Measurements from ENCODE around the gene KRTAP10-8.

KRTAP10-8 gene

DNA sequence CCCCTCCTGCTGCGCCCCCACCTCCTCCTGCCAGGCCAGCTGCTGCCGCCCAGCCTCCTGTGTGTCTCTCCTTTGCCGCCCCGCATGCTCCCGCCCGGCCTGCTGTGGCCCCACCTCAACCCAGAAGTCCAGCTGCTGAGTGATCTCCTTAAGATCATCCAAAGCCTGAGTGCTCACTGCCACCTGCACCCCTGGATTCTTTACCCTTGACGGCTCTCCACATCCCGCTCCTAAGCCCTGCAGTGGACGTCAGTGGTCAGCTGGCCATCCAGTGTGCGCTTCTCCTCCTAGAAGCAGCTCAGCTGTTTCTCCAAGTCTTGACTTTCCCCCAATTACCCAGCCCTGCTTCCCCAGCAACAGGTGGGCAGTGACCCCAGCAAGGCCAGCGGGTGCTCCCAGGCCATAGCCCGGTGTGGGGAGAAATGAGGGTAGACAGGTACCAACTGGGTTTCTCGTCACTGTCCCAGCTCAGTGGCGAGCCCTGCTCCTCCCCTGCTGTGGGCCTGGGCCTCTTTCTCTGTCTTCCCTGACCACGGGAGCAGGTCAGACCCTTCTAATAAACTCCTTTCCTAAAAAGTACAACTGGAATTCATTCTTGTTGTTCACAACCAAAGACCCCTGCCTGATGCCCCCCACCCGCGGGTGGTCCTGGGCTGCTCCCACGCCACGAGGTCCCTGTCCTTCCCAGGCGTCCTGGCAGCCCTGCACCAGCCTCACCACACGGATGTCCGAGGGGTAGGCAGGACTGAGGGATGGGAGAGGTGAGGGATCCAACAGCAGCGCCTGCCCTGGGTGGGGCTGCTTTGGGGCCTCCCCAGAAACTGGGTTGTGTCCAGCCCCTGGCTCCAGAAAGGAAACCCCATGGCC lies 10.1 kb upstream of the KRTAP10-8 start:
- in situ Hi-C loops (cut with HindIII; ENCODE audit: low pct_ligation_motif_present, low sequenced_read_pairs) = no loop called here
- DNase-seq = no peak
- Histone ChIP-seq H3K27me3 (replicated peaks) (peaks cover 2% of the 10 kb centered on the region), H3K27ac (no peak overlapping the region), H3K36me3 (replicated peaks) (no peaks in the 10 kb centered on the region), H3K4me3 (ENCODE audit: low read depth, low read length) (no peak overlapping the region)
- no peak for TF ChIP-seq CTCF (IDR thresholded peaks at IDR 0.05; ENCODE audit: low read depth, low read length, missing control alignments)

GRCh38 chr21:44602463-44602850 lies 9.4 kb upstream of the KRTAP10-8 start:
- peaks cover 2% of the 10 kb centered on the region for H3K27me3 ChIP-seq (replicated peaks)
- no peaks in the 10 kb centered on the region for H3K36me3 ChIP-seq (replicated peaks)
- no peak overlapping the region for H3K27ac ChIP-seq
- in situ Hi-C loops (cut with HindIII; ENCODE audit: low pct_ligation_motif_present, low sequenced_read_pairs) = no loop called here
- DNase-seq = no peak
- no peak for TF ChIP-seq CTCF (IDR thresholded peaks at IDR 0.05; ENCODE audit: low read depth, low read length, missing control alignments)
- no peak overlapping the region for H3K4me3 ChIP-seq (ENCODE audit: low read depth, low read length)

DNA sequence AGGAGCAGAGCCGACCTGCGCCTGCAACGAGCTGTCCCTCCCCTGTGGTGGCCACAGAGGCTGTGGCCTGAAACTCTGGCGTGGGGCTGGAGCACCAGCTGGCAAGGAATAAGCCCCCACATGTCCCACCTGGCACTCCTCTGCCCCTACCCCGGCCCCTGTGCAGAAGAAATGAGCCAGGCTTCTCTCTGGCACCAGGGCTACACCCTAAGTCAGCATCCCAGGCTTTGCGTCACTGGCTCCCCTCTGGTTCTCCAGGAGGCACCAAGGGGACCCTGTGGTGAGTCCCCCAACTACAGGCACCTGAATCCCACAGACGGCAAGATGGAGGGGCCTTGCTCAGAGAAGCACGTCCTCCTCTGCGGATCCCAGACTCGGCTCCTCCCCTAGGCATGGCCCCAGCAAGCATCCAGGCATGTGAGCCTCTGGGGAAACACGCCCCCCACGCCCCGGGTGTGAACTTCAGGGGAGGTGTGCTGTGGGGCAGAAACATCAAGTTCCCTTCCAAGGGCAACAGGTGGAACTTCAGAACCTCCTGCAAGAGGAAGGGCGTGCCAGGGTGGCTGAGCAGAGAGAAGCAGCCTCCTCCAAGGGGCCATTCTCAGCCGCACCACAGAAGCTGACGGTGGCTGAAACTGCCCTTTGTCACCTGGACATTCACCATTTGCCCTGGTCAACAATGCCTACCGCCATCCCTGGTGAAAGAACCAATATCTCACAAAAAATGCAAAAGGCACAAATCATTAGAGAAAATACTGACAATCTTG lies 8.6 kb upstream of the KRTAP10-8 start:
- no peak for TF ChIP-seq CTCF (IDR thresholded peaks at IDR 0.05; ENCODE audit: low read depth, low read length, missing control alignments)
- H3K27ac ChIP-seq = no peak overlapping the region
- H3K4me3 ChIP-seq (ENCODE audit: low read depth, low read length) = no peak overlapping the region
- no peak for DNase-seq
- H3K27me3 ChIP-seq (replicated peaks) = peaks cover under 1% of the 10 kb centered on the region
- in situ Hi-C loops (cut with HindIII; ENCODE audit: low pct_ligation_motif_present, low sequenced_read_pairs) = no loop called here
- H3K36me3 ChIP-seq (replicated peaks) = no peaks in the 10 kb centered on the region

DNA sequence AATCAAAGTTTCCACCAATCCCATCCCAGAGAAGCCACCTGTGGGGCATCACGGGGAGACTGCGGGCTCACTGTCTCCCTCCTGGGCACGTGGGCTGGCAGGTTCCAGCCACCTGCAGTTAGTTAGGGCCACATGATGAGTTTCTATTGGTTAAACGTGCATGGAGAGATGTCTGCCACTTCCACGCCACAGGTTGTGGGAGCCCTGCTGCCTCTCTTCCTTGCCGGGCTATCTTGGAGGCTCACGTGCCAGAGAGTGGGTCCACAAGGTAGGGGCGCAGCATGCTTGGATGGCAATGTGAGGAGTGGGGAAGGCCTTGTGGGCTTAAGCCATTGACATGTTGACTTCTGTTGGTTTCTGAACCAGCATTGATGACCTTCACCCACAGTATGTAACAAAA lies 8.0 kb upstream of the KRTAP10-8 start:
- Histone ChIP-seq H3K27me3 (replicated peaks) (no peaks in the 10 kb centered on the region), H3K27ac (no peak overlapping the region), H3K4me3 (ENCODE audit: low read depth, low read length) (no peak overlapping the region), H3K36me3 (replicated peaks) (no peaks in the 10 kb centered on the region)
- no peak for DNase-seq
- TF ChIP-seq CTCF (IDR thresholded peaks at IDR 0.05; ENCODE audit: low read depth, low read length, missing control alignments) = no peak
- in situ Hi-C loops (cut with HindIII; ENCODE audit: low pct_ligation_motif_present, low sequenced_read_pairs) = no loop called here

DNA sequence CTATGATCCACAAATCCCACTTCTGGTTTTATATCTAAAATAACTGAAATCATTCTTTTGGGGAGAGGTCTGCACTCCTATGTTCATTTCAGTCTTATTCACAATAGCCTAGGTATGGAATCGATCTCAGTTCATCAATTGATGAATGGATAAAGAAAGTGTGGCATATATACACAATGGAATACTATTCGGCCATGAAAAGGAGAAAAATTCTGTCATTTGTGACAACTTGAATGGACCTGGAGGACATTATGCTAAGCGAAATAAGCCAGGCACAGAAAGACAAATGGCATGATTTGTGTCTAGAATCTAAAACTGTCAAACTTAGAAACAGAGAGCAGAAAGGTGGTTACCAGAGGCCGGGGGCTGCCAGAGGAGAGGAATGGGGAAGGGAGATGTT lies 5.4 kb upstream of the KRTAP10-8 start:
- no peak overlapping the region for H3K4me3 ChIP-seq (ENCODE audit: low read depth, low read length)
- DNase-seq = no peak
- in situ Hi-C loops (cut with HindIII; ENCODE audit: low pct_ligation_motif_present, low sequenced_read_pairs) = no loop called here
- no peaks in the 10 kb centered on the region for H3K27me3 ChIP-seq (replicated peaks)
- no peak for TF ChIP-seq CTCF (IDR thresholded peaks at IDR 0.05; ENCODE audit: low read depth, low read length, missing control alignments)
- no peaks in the 10 kb centered on the region for H3K36me3 ChIP-seq (replicated peaks)
- H3K27ac ChIP-seq = no peak overlapping the region

Measured in brain microvascular endothelial cell (primary cell).